GM21576 (cell line): Measurements from ENCODE around the gene RNF214.
"Not testable (repeated sequence)": the region's sequence is repeated elsewhere in the genome, so short reads cannot be mapped to it uniquely, and the experiment has no call there.

ENCODE experiments used
- ATAC-seq: cut with Tn5 transposase; IDR thresholded peaks from one replicate; pipeline ENCODE4 v1.9.1; 2021; ENCODE audit warnings: mild to moderate bottlenecking, moderate library complexity; ENCODE audit not compliant: unreplicated experiment

Gene RNF214

GRCh38 chr11:117313091-117313490 lies 80.6 kb downstream of the RNF214 start:
- no peak for ATAC-seq

- ATAC-seq = no peak
Measured at GRCh38 chr11:117313828-117314768, 81.6 kb downstream of the RNF214 start.

GRCh38 chr11:117314840-117315239 lies 82.4 kb downstream of the RNF214 start:
- no peak for ATAC-seq

GRCh38 chr11:117315285-117316196 lies 83.1 kb downstream of the RNF214 start:
- ATAC-seq = no peak

- ATAC-seq = no peak
Measured at GRCh38 chr11:117316197-117316961, 83.9 kb downstream of the RNF214 start, which contains the start of gene BACE1. BACE1 (minus strand) TSS chr11:117316256; CDS start chr11:117315795, 461 bp downstream.

- ATAC-seq = no peak
Measured at GRCh38 chr11:117318738-117319137, 86.3 kb downstream of the RNF214 start.

GRCh38 chr11:117319214-117319840 lies 86.9 kb downstream of the RNF214 start:
- ATAC-seq = no peak

GRCh38 chr11:117327255-117327566 lies 94.7 kb downstream of the RNF214 start:
- ATAC-seq = not testable (repeated sequence)

- ATAC-seq = peak; percentile 98
Measured at GRCh38 chr11:117327567-117328374, 95.3 kb downstream of the RNF214 start, which contains the start of gene CEP164. CEP164 (plus strand) TSS chr11:117327854; CDS start chr11:117338587, 10,733 bp downstream.

GRCh38 chr11:117328375-117329010 lies 96.0 kb downstream of the RNF214 start:
- peak; percentile 24 for ATAC-seq

- ATAC-seq = no peak
Measured at GRCh38 chr11:117332843-117333242, 100.4 kb downstream of the RNF214 start.

- ATAC-seq = no peak
Measured at GRCh38 chr11:117333917-117334316, 101.4 kb downstream of the RNF214 start.

- ATAC-seq = no peak
Measured at GRCh38 chr11:117334896-117335295, 102.4 kb downstream of the RNF214 start.

GRCh38 chr11:117335399-117335798 lies 102.9 kb downstream of the RNF214 start:
- no peak for ATAC-seq
